CD4-positive, alpha-beta T cell (primary cell): ENCODE results near the gene PKNOX2. TPM values are rescaled to one million over a fixed set of nuclear protein-coding genes. Genes with fewer than 3 reads are reported as not detected.

Experiments
- ATAC-seq: fragments of 200-7000 bp; cut with Tn5 transposase; one replicate; pipeline ENCODE4 v1.10.0; 2022; ENCODE audit warnings: mild to moderate bottlenecking; ENCODE audit not compliant: poor library complexity
- CTCF ChIA-PET: fragments of 350-600 bp; sonication (Branson Sonifier 250); formaldehyde crosslinking; loops from one replicate; lab custom pipeline; 2021; ENCODE audit warnings: antibody characterized with exemption, inconsistent platforms; lab: Charles Lee
- POLR2A ChIA-PET: fragments of 350-600 bp; sonication (Branson Sonifier 250); formaldehyde crosslinking; loops from one replicate; lab custom pipeline; 2021; ENCODE audit warnings: antibody characterized with exemption, inconsistent platforms; lab: Charles Lee
- DNase-seq, 14 experiments: peaks; one replicate each; pipeline ENCODE4 v3.0.0-alpha.2; 2013 to 2020; ENCODE audit warnings: mixed read lengths in 2 of 14
- H3K27ac ChIP-seq, 2 donors: one replicate each; pipeline versions ENCODE4 v1.5.1 to v1.7.0; 2013; ENCODE audit warnings: low read length in 2 of 2, low read depth in 1 of 2, mild to moderate bottlenecking in 1 of 2
- H3K27me3 ChIP-seq, 2 experiments: 1 replicate in 1 of 2; 2 replicates in 1 of 2; pipeline versions ENCODE4 v1.6.1 to v1.7.0; 2013; ENCODE audit warnings: low read length in 2 of 2, control low read depth in 1 of 2, mild to moderate bottlenecking in 1 of 2, moderate library complexity in 1 of 2; ENCODE audit not compliant: insufficient read depth in 2 of 2, control insufficient read depth in 1 of 2
- H3K36me3 ChIP-seq: one replicate; pipeline ENCODE4 v1.6.1; 2013; ENCODE audit warnings: low read length, control low read depth; ENCODE audit not compliant: insufficient read depth
- H3K4me1 ChIP-seq: one replicate; pipeline ENCODE4 v1.6.1; 2013; ENCODE audit warnings: low read length, control low read depth; ENCODE audit not compliant: insufficient read depth
- H3K4me3 ChIP-seq: one replicate; pipeline ENCODE4 v1.5.1; 2013; ENCODE audit warnings: mild to moderate bottlenecking, low read length, moderate library complexity
- H3K9me3 ChIP-seq, 2 experiments: 1 replicate in 1 of 2; 2 replicates in 1 of 2; pipeline versions ENCODE4 v1.6.1 to v1.7.0; 2013; ENCODE audit warnings: low read length in 2 of 2, mild to moderate bottlenecking in 2 of 2, control low read depth in 1 of 2, moderate library complexity in 1 of 2; ENCODE audit not compliant: control insufficient read depth in 1 of 2, insufficient read depth in 1 of 2
- H3K27ac Mint-ChIP-seq: one replicate; pipeline ENCODE4 v1.8.0; 2020; ENCODE audit warnings: mixed read lengths
- H3K27me3 Mint-ChIP-seq: one replicate; pipeline ENCODE4 v1.8.0; 2021; ENCODE audit warnings: mixed read lengths
- H3K36me3 Mint-ChIP-seq: one replicate; pipeline ENCODE4 v1.8.0; 2021; ENCODE audit warnings: low read depth, mixed read lengths
- H3K4me1 Mint-ChIP-seq: one replicate; pipeline ENCODE4 v1.8.0; 2021; ENCODE audit warnings: low read depth, mixed read lengths
- H3K4me3 Mint-ChIP-seq: one replicate; pipeline ENCODE4 v1.8.0; 2020; ENCODE audit warnings: mild to moderate bottlenecking, mixed read lengths
- H3K9me3 Mint-ChIP-seq: one replicate; pipeline ENCODE4 v1.8.0; 2020; ENCODE audit warnings: mixed read lengths
- CTCF ChIP-seq: fragments of 200-600 bp; IDR thresholded peaks from one replicate; pipeline ENCODE4 v1.8.0; 2022; ENCODE audit warnings: antibody characterized with exemption, mild to moderate bottlenecking
- intact Hi-C, 2 experiments: fragments of 100-400 bp; cut with DNase I in 1 of 2; cut with micrococcal nuclease in 1 of 2; formaldehyde crosslinking; loops; one replicate each; pipeline versions ENCODE4 v1.15.1 to v1.9.0; 2023 to 2025; cut with DNase I, micrococcal nuclease
- total RNA-seq, 174 experiments: library from RNA in 2 of 174; stranded (reverse) in 2 of 174; gene quantifications; one replicate each; pipeline ENCODE4 v1.2.3 and lab custom pipeline; 2021 to 2026

Gene PKNOX2
- total RNA-seq, 2 experiments from 2014 or later: not detected

- peaks cover 0 to 9% of the 10 kb centered on the region in 2 experiments for H3K27me3 ChIP-seq
- ChIA-PET CTCF (no interaction called here), POLR2A (no interaction called here)
- DNase-seq (peak in 1 of 14 experiments; percentile 8), ATAC-seq (no peak)
- H3K9me3 ChIP-seq: no peaks in the 10 kb centered on the region
- H3K9me3 Mint-ChIP-seq: no peaks in the 10 kb centered on the region
- no peak overlapping the region for H3K27ac ChIP-seq
- TF ChIP-seq CTCF: no peak
- no peak overlapping the region for H3K4me3 ChIP-seq
- no peaks in the 10 kb centered on the region for H3K36me3 ChIP-seq
- peaks cover 38% of the 10 kb centered on the region for H3K27me3 Mint-ChIP-seq
- H3K4me3 Mint-ChIP-seq: no peak overlapping the region
- intact Hi-C loops: no loop called here
- no peaks in the 10 kb centered on the region for H3K4me1 Mint-ChIP-seq
- no peaks in the 10 kb centered on the region for H3K36me3 Mint-ChIP-seq
- no peak overlapping the region for H3K27ac Mint-ChIP-seq
- peaks cover 4% of the 10 kb centered on the region for H3K4me1 ChIP-seq
Observed at GRCh38 chr11:125433454-125434121, 269.0 kb downstream of the PKNOX2 start.

GRCh38 chr11:125435461-125436238 is 271.1 kb downstream of the PKNOX2 start:
- Histone ChIP-seq H3K27me3 (peaks cover under 1 to 2% of the 10 kb centered on the region in 2 experiments), H3K4me3 (no peak overlapping the region), H3K4me1 (no peaks in the 10 kb centered on the region), H3K27ac (no peak overlapping the region), H3K36me3 (no peaks in the 10 kb centered on the region), H3K9me3 (no peaks in the 10 kb centered on the region)
- Mint-ChIP-seq H3K9me3 (no peaks in the 10 kb centered on the region), H3K27me3 (peaks cover 40% of the 10 kb centered on the region), H3K4me1 (no peaks in the 10 kb centered on the region), H3K36me3 (no peaks in the 10 kb centered on the region), H3K27ac (no peak overlapping the region), H3K4me3 (no peak overlapping the region)
- ATAC-seq: no peak
- ChIA-PET CTCF (interaction anchor here (1.0 kb wide), 1 partner anchor 12 kb away, joined by 3 read pairs; no protein-coding TSS in a partner anchor), POLR2A (no interaction called here)
- no peak for TF ChIP-seq CTCF
- intact Hi-C loops: no loop called here
- no peak for DNase-seq

DNA sequence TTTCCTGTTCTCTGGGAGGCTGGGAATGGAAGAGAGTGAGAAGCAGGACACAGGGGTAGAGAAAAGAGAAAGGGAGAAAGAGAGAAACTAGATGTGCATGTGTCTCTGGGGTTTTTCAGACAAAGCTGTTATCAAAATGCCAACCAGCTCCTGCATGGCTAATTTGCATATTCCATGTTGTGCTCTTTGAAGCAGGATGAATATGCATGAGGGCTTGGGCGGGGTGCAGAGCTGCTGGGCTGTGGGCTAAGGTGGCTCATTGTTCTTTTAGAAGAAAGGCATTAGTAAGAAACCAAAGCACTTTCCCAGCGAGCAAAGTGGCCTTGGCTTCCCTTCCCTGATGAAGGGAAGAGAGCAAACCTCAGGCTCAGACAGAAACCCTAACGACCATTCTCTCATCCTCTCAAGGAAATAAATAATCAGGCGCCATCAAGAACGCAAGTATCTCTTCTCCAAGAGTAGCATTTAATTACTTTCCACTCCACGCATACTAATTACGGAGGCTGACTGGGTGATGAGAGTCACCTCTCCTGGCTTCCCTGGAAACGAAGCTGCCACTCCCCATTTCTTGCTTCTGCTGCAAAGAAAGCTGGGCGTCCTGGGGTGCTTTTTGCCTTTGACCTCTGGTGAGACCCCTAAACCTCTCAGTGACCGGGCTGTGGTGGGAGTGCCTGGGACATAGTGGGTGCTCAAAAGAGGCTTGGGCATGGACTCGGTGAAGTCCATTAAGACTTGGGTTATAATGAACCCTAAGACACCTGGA is 277.3 kb downstream of the PKNOX2 start:
- ChIA-PET POLR2A (no interaction called here), CTCF (no interaction called here)
- no peaks in the 10 kb centered on the region for H3K9me3 ChIP-seq
- no peaks in the 10 kb centered on the region for H3K4me1 ChIP-seq
- DNase-seq (no peak), ATAC-seq (no peak)
- H3K4me3 ChIP-seq: no peak overlapping the region
- intact Hi-C loops: no loop called here
- no peak overlapping the region for H3K4me3 Mint-ChIP-seq
- no peak overlapping the region for H3K27ac Mint-ChIP-seq
- H3K27me3 ChIP-seq: peaks cover 12 to 22% of the 10 kb centered on the region in 2 experiments
- H3K9me3 Mint-ChIP-seq: no peaks in the 10 kb centered on the region
- no peaks in the 10 kb centered on the region for H3K36me3 ChIP-seq
- H3K27ac ChIP-seq: no peak overlapping the region
- H3K36me3 Mint-ChIP-seq: no peaks in the 10 kb centered on the region
- TF ChIP-seq CTCF: no peak
- no peaks in the 10 kb centered on the region for H3K4me1 Mint-ChIP-seq
- peaks cover 50% of the 10 kb centered on the region for H3K27me3 Mint-ChIP-seq
